ENCODE data around the gene CES2. TPM values are rescaled to one million over a fixed set of nuclear protein-coding genes. Genes with fewer than 3 reads are reported as not detected.

CES2 gene
- total and polyA plus RNA-seq, 2 experiments from 2014 or later = 52.8 to 72.8 TPM

- WGBS (ENCODE audit: low lambda C conversion rate, missing lambda C conversion rate) = 91% methylated on average over 41 of the region's 42 CpGs
- Histone ChIP-seq H4K20me1 (ENCODE audit: insufficient read depth, poor library complexity, severe bottlenecking) (no peaks in the 10 kb centered on the region), H3K9me2 (replicated peaks; ENCODE audit: insufficient read depth) (no peaks in the 10 kb centered on the region), H3K27me3 (peaks cover 24% of the 10 kb centered on the region), H3K9me3 (ENCODE audit: low read depth) (no peaks in the 10 kb centered on the region), H3K79me2 (no peaks in the 10 kb centered on the region), H3K27ac (no peak overlapping the region), H3K4me3 (no peak overlapping the region), H3K36me3 (replicated peaks; ENCODE audit: insufficient read depth, low read depth) (no peaks in the 10 kb centered on the region), H3K4me1 (ENCODE audit: insufficient read depth) (peaks cover 3% of the 10 kb centered on the region), H3K4me2 (no peak overlapping the region), H2AFZ (no peak overlapping the region)
- TF ChIP-seq CTCF (IDR thresholded peaks at IDR 0.05; ENCODE audit: poor library complexity) (no peak), EZH2 (IDR thresholded peaks at IDR 0.05; ENCODE audit: borderline replicate concordance) (no peak), EZH2phosphoT487 (IDR thresholded peaks at IDR 0.05; ENCODE audit: low read depth, severe bottlenecking, unreplicated experiment) (no peak)
- no peak for DNase-seq (ENCODE audit: low spot score)
Observed at GRCh38 chr16:66921729-66922450, 13.4 kb upstream of the CES2 start.

- DNase-seq (ENCODE audit: low spot score) = no peak
- H4K20me1 ChIP-seq (ENCODE audit: insufficient read depth, poor library complexity, severe bottlenecking) = no peaks in the 10 kb centered on the region
- peaks cover 3% of the 10 kb centered on the region for H3K4me1 ChIP-seq (ENCODE audit: insufficient read depth)
- H3K36me3 ChIP-seq (replicated peaks; ENCODE audit: insufficient read depth, low read depth) = no peaks in the 10 kb centered on the region
- peaks cover 24% of the 10 kb centered on the region for H3K27me3 ChIP-seq
- no peak overlapping the region for H3K4me2 ChIP-seq
- H2AFZ ChIP-seq = no peak overlapping the region
- H3K9me3 ChIP-seq (ENCODE audit: low read depth) = no peaks in the 10 kb centered on the region
- WGBS (ENCODE audit: low lambda C conversion rate, missing lambda C conversion rate) = 82% methylated on average over 18 of the region's 18 CpGs
- no peak overlapping the region for H3K4me3 ChIP-seq
- H3K9me2 ChIP-seq (replicated peaks; ENCODE audit: insufficient read depth) = no peaks in the 10 kb centered on the region
- TF ChIP-seq CTCF (IDR thresholded peaks at IDR 0.05; ENCODE audit: poor library complexity) (no peak), EZH2phosphoT487 (IDR thresholded peaks at IDR 0.05; ENCODE audit: low read depth, severe bottlenecking, unreplicated experiment) (no peak), EZH2 (IDR thresholded peaks at IDR 0.05; ENCODE audit: borderline replicate concordance) (no peak)
- no peaks in the 10 kb centered on the region for H3K79me2 ChIP-seq
- H3K27ac ChIP-seq = no peak overlapping the region
Observed at GRCh38 chr16:66923247-66923731, 12.0 kb upstream of the CES2 start.

GRCh38 chr16:66923866-66924265, 11.4 kb upstream of the CES2 start:
- H3K9me3 ChIP-seq (ENCODE audit: low read depth) = no peaks in the 10 kb centered on the region
- peaks cover 24% of the 10 kb centered on the region for H3K27me3 ChIP-seq
- H3K27ac ChIP-seq = no peak overlapping the region
- no peaks in the 10 kb centered on the region for H3K79me2 ChIP-seq
- H2AFZ ChIP-seq = no peak overlapping the region
- H3K4me3 ChIP-seq = no peak overlapping the region
- 90% methylated on average over 3 of the region's 3 CpGs for WGBS (ENCODE audit: low lambda C conversion rate, missing lambda C conversion rate)
- no peaks in the 10 kb centered on the region for H3K36me3 ChIP-seq (replicated peaks; ENCODE audit: insufficient read depth, low read depth)
- no peak for DNase-seq (ENCODE audit: low spot score)
- H3K4me2 ChIP-seq = no peak overlapping the region
- H4K20me1 ChIP-seq (ENCODE audit: insufficient read depth, poor library complexity, severe bottlenecking) = no peaks in the 10 kb centered on the region
- no peak for TF ChIP-seq EZH2phosphoT487 (IDR thresholded peaks at IDR 0.05; ENCODE audit: low read depth, severe bottlenecking, unreplicated experiment)
- TF ChIP-seq EZH2 (IDR thresholded peaks at IDR 0.05; ENCODE audit: borderline replicate concordance) = no peak
- TF ChIP-seq CTCF (IDR thresholded peaks at IDR 0.05; ENCODE audit: poor library complexity) = no peak
- H3K4me1 ChIP-seq (ENCODE audit: insufficient read depth) = peaks cover 3% of the 10 kb centered on the region
- H3K9me2 ChIP-seq (replicated peaks; ENCODE audit: insufficient read depth) = no peaks in the 10 kb centered on the region
